GM12891 (cell line): ENCODE measurements around the gene CBY2.

Experiments
- POLR2A ChIP-seq: IDR thresholded peaks from 2 replicates; pipeline ENCODE4 v1.6.1; 2011; ENCODE audit warnings: low read depth, low read length, control low read depth
- POLR2AphosphoS5 ChIP-seq: IDR thresholded peaks from 2 replicates; pipeline ENCODE4 v1.6.1; 2011; ENCODE audit warnings: low read depth, low read length, control low read depth
- SPI1 ChIP-seq: IDR thresholded peaks from 2 replicates; pipeline ENCODE4 v1.6.1; 2011; ENCODE audit warnings: low read depth, low read length, control low read depth
- TAF1 ChIP-seq: IDR thresholded peaks from 2 replicates; pipeline ENCODE4 v1.6.1; 2011; ENCODE audit warnings: low read depth, low read length, control low read depth

GRCh38 chr13:45688577-45688976 is 13.5 kb upstream of the CBY2 start:
- no peak for TF ChIP-seq POLR2AphosphoS5
- no peak for TF ChIP-seq TAF1
- TF ChIP-seq POLR2A, result no peak
- no peak for TF ChIP-seq SPI1
